CD4-positive, alpha-beta T cell treated with Interleukin-17A for 4 hours (primary cell): ENCODE data around the gene USP14.
"Not testable (repeated sequence)": the region's sequence is repeated elsewhere in the genome, so short reads cannot be mapped to it uniquely, and the experiment has no call there.

Experiments used
- DNase-seq: peaks from one replicate; pipeline ENCODE4 v3.0.0-alpha.2; 2020; ENCODE audit warnings: mixed read lengths

USP14 gene

DNA sequence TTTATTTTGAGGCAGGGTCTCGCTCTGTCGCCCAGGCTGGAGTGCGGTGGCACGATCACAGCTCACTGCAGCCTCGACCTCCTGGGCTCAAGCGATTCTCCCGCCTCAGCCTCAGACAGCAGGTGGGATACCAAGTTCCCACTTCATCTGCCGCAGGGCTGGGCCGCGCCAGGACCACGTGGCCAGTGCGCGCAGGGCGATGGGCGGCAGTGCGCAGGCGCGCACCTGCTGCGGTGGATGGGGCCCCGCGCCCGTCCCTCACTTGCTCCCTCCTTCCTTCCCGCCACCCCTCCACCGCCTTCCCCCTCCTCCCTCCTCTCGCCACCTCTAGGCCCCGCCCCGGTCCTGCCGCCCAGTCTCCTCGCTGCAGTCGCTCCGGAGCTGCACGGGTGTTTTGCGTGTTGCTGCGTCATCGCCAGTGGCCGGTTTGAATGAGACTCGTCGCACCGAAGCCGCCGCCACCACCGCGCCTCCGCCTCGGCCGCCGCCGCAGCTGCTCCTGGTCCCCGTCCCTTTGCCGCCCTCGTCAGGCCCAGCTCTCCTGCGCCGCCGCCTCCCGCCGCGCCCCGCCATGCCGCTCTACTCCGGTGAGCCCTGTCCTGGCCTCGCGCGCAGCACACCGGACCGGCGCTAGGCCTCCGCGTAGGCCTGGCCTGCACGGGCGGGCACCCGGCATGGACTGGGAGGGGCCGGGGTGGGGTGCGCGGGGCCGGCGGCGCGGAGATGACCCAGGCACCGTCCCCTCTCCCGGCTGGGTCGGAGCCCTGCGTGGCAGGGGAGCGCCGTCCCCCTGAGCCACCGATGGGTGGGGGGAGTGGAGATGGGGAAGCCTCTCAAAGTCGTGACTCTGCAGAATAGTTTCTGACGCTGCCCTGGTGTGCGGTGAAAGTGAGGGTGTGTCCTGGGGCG lies at the start of gene USP14:
Gene USP14 (plus strand): TSS at position 430 of the 909 bp plus-strand sequence. CDS start 142 bp downstream, at position 572.
- DNase-seq, result peak; percentile 98

DNA sequence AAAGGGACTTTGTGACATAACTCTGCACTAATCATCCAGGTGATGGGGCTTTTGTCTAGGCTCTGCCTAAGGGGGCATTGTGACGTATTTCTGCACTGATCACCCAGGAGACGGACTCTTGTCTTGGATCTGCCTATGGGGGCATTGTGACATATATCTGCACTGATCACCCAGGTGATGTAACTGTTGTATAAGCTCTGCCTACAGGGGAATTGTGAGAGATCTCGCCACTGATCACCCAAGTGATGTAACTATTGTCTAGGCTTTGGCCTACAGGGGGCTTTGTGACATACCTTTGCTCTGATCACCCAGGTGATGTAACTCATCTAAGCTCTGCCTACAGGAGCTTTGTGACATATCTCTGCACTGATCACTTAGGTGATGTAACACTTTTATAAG lies 49.7 kb upstream of the USP14 start:
- DNase-seq, result not testable (repeated sequence)

DNA sequence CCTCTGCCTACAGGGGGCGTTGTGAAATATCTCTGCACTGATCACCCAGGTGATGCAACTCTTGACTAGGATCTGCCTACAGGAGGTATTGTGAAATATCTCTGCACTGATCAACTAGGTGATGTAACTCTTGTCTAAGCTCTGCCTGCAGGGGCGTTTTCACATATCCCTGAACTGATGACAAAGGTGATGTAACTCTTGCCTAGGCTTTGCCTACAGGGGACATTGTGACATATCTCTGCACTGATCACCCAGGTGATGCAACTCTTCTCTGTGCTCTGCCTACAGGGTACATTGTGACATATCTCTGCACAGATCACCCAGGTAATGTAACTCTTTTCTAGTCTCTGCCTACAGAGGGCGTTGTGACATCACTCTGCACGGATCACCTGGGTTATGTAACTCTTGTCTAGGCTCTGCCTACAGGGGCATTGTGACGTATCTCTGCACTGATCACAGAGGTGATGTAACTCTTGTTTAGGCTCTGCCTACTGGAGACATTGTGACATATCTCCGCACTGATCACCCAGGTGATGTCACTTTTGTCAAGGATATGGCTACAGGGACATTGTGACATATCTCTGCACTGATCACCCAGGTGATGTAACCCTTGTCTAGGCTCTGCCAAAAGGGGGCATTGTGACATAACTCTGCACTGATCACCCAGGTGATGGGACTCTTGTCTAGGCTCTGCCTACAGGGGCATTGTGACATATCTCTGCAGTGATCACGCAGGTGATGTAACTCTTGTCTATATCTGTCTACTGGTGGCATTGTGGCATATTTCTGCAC lies 49.0 kb upstream of the USP14 start:
- DNase-seq, result peak; percentile 8

DNA sequence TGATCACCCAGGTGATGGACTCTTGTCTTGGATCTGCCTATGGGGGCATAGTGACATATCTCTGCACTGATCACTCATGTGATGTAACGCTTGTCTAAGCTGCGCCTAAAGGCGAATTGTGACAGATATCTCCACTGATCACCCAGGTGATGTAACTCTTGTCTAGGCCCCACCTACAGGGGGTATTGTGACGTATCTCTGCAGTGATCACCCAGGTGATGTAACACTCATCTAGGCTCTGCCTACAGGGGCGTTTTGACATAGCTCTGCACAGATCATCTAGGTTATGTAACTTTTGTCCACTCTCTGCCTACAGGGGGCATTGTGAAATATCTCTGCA lies 48.5 kb upstream of the USP14 start:
- not testable (repeated sequence) for DNase-seq

DNA sequence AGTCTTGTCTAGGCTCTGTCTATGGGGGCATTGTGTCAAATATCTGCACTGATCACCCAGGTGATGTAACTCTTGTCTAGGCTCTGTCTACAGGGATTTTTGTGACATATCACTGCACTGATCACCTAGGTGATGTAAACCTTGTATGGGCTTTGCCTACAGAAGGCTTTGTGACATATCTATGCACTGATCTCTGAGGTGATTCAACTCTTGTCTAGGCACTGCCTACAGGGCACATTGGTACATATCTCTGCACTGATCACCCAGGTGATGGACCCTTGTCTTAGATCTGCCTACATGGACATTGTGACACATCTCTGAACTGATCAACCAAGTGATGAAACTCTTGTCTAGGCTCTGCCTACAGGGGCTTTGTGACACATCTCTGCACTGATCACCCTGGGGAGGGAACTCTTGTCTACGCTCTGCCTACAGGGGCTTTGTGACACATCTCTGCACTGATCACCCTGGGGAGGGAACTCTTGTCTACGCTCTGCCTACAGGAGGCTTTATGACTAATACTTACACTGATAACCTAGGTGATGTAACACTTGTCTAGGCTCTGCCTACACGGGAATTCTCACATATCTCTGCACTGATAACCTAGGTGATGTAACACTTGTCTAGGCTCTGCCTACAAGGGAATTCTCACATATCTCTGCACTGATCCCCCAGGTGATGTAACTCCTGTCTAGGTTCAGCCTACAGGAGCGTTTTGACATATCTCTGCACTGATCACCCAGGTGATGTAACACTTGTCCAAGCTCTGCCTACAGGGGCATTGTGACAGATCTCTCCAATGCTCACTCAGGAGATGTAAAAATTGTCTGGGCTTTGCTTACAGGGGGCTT lies 47.8 kb upstream of the USP14 start:
- not testable (repeated sequence) for DNase-seq

DNA sequence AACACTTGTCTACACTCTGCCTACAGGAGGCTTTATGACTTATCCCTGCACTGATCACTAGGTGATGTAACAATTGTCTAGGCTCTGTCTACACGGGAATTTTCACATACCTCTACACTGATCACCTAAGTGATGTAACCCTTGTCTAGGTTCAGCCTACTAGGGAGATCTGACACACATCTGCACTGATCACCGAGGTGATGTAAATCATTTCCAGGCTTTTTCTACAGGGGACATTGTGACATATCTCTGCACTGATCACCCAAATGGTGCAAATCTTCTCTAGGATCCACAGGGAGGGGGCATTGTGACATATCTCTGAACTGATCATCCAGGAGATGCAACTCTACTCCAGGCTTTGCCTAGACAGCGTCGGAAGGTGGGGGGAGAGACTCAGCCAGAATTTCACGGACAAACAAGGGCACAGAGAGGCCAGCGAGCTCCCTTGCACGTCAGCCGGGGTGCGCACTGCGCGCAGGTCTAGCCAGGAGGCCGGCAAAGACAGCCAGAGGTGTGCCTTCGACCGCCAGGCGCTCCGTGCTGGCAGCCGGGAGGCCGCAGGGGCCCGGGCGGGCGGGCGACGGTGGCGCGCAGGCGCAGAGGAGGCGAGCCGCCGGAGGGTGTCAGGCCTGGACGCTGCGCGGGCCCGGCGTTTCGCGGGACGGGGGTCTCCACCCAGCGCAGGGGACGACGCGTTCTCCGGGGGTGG lies 46.9 kb upstream of the USP14 start:
- peak; percentile 77 for DNase-seq

DNA sequence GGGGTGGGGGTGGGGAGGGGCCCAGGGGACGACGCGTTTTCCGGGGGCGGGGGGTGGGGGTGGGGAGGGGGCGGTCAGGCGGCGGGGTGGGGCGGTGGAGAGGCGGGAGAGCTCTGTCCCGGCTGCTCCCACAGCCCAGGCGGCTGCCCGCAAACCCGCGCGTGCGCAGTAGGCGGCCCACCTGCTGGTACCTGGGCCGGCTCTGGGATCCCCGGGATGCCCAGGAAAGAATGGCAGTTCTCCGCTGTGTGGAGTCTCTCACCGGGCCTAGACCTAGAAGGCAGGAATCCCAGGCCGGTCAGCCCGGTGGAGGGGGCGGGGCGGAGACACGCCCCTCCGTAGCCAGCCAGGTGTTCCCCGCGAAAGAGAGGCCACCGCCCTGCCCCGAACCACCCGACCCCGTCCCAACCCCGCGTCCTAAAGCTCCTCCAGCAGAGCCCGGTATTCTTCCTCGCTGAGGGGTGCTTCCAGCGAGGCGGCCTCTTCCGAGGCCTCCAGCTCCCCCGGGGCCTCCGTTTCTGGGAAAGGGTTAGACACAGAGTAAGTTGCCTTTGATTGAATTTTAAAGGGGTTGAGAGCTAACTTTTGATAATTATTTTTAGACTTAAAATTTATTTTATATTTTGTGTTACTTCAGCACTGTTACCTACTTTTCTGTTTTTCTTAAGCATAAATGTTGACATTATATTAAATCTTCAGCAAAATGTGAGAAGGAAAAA lies 46.2 kb upstream of the USP14 start:
- DNase-seq, result not testable (repeated sequence)

DNA sequence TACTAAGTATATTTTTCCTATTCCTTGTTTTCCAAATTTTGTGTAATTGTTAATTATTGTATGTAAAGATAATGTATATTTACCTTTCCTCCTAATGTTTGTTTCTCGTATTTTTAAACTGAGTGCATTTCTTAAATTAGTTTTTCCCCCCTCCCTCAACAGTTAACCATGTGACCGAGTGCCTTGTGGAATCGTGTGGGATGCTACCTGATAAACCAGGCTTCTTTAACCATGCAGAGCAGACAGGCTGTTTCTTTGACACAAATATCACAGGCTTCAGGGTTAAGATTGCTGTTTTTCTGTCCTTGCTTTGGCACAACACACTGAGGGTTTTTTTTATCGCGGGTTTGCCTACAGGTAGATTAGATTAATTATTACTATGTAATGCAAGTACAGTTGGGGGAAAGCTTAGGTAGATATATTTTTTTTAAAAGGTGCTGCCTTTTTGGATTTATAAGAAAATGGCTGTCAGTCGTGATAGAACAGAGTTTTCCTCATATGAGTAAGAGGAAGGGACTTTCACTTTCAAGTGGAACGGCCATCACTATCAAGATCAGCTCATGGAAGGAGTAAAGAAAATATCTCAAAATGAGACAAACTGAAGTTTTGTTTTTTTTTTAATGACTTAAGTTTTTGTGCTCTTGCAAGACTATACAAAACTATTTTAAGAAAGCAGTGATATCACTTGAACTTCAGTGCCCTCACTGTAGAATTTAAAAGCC lies 37.7 kb upstream of the USP14 start:
- DNase-seq, result not testable (repeated sequence)

DNA sequence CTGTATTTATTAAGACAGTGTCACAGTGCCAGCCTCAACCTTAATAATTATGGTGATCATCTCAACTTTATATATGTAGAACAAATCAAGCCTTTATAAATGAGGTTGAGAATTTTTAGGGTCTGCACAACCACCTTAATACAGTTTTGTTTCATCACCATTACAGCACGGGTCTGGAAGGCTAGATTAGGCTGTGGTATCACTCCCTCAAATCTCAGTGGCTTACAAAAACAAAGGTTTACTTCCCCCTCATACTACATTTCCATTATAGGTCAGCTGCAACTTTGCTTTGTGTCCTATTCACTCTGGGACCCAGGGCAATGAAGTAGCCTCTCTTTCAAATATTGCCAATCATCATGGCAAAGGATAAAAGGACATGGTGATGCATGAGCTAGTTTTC lies 23.3 kb upstream of the USP14 start:
- DNase-seq, result no peak

DNA sequence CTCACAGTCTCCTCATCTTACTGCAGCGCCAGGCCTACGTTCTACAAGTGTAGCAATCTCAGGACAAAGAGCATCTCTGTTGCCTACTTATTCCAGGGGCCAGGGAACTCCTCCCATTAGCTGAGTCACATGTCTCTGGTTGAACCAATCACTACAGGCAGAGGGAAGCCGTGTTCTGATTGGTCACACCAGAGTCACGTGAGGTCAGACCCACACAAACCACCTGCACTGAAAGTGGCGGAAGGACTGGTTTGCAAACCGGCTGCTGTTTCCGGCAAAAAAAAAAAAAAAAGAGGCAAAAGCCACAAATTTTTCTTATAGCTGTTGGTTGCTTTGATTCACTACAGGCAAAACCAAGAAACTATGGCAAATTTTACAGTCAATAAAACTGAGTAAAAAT lies 21.9 kb upstream of the USP14 start:
- DNase-seq, result peak; percentile 28

DNA sequence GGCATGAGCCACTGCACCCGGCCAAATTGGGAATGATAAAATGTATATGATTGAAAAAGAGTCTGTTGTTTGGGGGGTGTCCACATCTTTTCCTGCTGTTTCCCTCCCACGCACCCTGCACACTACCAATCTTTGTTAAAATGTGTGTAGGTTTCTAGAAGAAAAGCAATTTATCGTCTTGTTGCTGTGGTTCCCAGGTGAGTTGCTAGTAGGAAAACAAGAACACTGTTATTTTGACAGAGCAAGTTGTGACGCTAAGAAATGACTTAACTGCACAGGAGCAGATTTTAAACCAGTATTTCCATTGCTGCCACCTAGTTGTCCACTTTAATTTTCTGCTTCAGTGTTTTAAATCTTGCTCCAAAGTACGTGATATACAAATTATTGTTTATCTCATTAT lies 21.0 kb upstream of the USP14 start:
- no peak for DNase-seq

DNA sequence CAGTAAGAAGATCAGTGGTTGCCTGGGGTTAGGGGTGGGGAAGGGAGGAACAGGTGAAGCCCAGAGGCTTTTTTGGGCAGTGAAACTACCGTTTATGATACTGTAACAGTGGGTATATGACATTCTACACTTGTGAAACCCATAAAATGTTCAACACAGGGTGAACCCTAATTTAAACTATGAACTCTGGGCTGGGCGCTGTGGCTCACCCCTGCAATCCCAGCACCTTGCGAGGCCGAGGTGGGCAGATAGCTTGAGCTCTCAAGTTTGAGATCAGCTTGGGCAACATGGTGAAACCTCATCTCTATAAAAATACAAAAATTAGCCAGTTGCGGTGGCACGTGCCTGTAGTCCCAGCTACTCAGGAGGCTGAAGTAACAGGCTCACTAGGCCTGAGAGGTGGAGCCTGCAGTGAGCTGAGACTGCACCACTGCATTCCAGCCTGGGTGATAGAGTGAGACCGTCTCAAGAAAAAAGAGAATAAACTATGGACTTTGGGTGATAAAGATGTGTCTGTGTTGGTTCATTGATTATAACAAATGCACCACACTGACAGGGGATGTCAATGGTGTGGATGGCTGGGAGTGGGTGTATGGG lies 17.6 kb upstream of the USP14 start:
- no peak for DNase-seq

DNA sequence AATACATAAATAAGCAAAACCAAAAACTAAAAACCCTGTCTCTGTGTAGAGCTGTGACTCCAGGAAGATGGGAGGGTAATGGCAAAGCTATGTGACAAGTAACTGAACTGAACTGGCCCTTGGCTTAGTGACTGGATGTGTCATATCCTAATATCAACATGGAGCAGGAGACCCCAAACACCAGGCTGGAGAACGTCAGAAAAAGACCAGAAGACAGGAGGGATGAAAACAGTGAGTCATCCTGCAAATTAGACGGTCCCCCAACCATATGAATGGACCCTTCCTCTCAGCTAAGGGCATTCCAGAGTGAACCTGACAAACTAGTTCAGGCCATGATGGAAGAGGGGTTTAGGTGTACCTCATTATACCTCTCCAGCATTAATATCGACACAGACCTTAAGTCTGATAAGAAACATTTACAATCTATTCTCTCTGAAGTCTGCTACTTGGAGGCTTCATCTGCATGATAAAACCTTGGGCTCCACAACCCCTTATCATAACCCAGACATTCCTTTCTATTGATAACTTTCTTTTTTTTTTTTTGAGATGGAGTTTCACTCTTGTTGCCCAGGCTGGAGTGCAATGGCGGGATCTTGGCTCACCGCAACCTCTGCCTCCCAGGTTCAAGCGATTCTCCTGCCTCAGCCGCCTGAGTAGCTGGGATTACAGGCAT lies 15.6 kb upstream of the USP14 start:
- DNase-seq, result not testable (repeated sequence)

DNA sequence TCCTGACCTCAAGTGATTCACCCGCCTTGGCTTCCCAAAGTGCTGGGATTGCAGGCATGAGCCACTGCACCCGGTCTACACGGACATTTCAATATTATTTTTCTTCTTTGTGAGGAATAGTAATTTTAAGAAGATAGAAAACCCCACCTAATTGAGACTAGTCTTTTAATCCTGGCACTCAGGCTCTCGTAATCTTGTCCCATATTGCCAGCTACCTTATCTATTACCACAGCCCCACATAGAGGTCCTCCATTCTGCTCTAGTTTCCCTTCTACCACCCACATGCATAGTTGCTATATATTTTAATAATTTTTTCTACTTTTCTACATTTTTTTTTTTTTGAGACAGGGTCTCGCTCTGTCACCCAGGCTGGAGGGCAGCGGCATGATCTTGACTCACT lies 9.5 kb upstream of the USP14 start:
- no peak for DNase-seq

DNA sequence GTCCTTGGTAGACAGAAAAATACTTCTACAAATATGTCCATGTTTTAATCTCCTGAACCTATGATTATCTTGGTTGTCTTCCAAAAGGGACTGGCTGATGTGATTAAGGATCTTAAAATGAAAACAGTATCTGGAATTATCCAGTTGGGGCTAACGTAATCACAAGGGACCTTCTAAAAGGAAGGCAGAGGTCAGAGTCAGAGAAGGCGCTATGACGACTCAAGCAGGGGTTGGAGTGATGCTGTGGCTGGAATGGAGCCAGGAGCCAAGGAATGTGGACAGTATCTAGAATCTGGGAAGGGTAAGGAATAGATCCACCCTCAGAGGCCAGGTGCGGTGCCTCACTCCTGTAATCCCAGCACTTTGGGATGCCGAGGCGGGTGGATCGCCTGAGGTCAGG lies 4.2 kb upstream of the USP14 start:
- DNase-seq, result no peak

DNA sequence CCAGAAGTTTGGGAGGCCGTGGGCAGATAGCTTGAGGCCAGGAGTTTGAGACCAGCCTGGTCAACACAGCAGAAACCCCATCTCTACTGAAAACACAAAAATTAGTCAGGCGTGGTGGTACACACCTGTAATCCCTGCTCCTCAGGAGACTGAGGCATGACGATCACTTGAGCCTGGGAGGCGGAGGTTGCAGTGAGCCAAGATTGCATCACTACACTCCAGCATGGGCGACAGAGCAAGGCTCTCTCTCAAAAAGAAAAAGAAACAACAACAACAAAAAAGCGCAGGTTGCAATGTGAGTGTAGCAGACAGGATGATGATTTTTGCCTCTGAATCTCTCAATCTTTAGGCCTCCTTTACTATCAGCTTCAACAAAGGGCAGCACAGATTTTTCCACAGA lies 2.7 kb upstream of the USP14 start:
- no peak for DNase-seq

DNA sequence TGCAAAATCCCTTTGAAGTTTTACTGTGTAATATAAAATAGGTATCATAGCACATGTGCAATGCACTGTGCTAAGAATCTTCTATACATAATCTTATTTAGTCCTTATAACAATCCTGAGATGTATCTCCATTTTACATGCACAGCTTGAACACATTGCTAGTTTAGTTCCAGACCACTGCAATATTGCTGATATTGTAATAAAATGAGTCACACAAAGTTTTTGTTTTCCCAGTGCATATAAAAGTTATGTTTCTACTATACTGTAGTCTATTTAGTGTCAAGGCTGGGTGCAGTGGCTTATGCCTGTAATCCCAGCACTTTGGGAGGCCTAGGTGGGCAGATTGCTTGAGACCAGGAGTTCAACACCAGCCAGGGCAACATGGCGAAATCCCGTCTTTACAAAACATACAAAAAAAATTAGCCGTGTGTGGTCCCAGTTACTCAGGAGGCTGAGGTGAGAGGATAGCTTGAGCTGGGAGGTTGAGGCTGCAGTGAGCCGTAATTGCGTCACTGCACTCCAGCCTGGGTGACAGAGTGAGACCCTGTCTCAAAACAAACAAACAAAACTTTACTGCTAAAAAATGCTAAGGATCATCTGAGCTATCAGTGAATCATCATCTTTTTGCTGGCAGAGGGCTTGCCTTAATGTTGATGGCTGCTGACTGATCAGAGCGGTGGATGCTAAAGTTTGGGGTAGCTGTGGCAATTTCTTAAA lies 1.7 kb upstream of the USP14 start:
- no peak for DNase-seq

DNA sequence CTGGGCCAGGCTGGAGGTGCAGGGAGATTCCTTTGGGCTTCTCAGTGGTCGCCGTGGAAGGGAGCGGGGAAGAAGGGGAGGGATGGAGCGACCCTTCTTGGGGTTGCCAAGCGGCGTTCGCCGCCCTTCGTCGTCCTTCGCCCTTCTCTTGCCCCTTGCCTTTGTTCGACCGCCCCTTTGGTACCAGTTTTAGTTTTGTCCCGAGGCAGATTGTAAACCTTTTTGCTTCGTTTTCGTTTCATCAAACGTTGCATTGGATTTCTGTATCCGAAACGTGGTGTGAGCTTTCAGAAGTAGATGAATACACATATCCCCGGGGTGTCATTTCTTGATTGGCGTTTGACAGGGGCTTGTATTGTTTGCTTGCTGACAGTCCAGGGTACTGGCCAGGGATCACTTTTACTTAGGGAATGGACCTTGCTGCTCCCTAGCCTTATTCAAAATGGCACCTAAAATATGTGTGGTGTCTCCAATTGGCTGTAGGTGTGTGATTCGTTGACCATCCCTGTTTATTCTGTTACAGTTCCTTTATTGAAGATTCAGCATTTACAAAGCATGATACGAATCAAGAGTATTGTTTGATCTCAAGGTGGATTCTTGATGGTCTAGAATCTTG lies 788 bp downstream of the USP14 start:
- DNase-seq, result no peak

DNA sequence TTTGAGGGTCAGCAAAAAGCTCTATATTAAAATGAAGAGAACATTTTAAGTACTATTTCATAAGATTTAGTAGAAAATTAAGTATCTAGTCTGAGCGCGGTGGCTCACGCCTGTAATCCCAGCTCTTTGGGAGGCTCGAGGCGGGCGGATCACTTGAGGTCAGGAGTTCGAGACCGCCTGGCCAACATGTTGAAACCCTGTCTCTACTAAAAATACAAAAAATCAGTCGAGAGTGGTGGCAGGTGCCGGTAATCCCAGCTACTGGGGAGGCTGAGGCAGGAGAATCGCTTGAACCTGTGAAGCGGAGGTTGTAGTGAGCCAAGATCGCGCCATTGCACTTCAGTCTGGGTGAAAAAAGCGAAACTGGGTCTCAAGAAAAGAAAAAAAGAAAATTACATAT lies 1.6 kb downstream of the USP14 start:
- no peak for DNase-seq
